ENCODE results near the gene SHOC2.

- TF ChIP-seq POLR2A (IDR thresholded peaks at IDR 0.05; ENCODE audit: low read depth, low read length) = no peak
- TF ChIP-seq POLR2AphosphoS5 (IDR thresholded peaks at IDR 0.05; ENCODE audit: low read depth, low read length) = no peak
These were observed 48.2 kb downstream of the SHOC2 start for GRCh38 chr10:110967645-110968044.

All from GM12892 (cell line).